Measurements from ENCODE around the gene SDHB.

SDHB gene

DNA sequence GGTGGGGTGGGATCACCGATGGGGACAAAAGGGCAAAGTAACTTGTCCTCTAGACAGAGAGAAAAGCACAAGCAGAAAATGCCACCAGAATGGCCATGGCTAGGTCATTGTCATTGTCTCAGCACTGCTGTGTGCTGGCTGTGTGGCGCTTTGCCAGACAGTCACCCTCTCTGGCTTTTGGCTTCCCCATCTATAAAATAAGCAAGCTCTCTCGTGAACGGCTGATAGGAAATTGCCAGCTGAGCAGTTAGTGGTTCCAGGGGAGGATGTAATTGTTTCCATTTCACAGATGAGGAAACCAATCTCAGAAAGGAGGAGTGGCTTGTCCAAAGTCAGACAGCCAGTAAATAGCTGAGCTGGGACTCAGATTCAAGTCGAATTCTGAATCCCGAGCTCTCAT lies 32.9 kb upstream of the SDHB start:
- H3K27ac ChIP-seq = no peak overlapping the region

DNA sequence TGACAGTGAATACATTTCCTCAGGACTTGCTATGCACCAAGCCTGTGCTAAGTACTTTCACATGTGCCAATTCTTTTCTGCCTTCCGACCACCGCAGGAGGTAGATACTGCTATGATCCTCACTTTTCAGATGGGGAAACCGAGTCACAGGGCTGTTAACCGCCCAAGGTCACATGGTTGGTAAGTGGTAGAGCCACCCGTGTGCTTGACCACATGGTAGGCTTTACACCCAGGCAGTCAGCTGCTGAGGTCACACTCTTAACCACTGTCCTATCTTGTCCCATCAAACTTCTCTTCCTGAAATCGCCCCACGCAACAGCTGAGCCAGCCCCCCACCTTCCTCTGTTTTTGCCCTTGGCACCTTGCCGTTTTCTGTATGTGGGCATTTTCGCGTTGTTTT lies 31.0 kb upstream of the SDHB start:
- H3K27ac ChIP-seq = no peak overlapping the region
- TF ChIP-seq, protein P1, sequence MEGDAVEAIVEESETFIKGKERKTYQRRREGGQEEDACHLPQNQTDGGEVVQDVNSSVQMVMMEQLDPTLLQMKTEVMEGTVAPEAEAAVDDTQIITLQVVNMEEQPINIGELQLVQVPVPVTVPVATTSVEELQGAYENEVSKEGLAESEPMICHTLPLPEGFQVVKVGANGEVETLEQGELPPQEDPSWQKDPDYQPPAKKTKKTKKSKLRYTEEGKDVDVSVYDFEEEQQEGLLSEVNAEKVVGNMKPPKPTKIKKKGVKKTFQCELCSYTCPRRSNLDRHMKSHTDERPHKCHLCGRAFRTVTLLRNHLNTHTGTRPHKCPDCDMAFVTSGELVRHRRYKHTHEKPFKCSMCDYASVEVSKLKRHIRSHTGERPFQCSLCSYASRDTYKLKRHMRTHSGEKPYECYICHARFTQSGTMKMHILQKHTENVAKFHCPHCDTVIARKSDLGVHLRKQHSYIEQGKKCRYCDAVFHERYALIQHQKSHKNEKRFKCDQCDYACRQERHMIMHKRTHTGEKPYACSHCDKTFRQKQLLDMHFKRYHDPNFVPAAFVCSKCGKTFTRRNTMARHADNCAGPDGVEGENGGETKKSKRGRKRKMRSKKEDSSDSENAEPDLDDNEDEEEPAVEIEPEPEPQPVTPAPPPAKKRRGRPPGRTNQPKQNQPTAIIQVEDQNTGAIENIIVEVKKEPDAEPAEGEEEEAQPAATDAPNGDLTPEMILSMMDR (IDR thresholded peaks at IDR 0.05) = no peak
- DNase-seq (ENCODE audit: low spot score) = no peak
- H3K4me3 ChIP-seq = no peak overlapping the region

More for the DNA sequence above, 32.9 kb upstream of the SDHB start:
- no peak overlapping the region for H3K4me3 ChIP-seq
- TF ChIP-seq, protein P1 (IDR thresholded peaks at IDR 0.05) = no peak
- no peak for DNase-seq (ENCODE audit: low spot score)

DNA sequence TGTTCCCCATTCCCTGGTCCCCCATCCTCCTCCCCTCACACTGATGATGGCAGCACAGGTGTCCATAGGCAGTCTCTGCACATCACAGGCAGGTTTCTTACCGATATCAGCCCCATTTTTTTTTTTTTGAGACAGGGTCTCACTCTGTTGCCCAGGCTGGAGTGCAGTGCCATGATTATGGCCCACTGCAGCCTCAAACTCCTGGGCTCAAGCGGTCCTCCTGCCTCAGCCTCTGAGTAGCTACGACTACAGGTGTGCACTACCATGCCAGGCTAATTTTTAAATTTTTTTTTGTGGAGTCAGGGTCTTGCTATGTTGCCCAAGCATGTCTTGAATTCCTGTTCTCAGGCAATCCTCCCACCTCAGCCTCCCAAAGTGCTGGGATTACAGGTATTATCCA lies 28.9 kb upstream of the SDHB start:
- DNase-seq (ENCODE audit: low spot score) = no peak
- TF ChIP-seq, protein P1 (IDR thresholded peaks at IDR 0.05) = no peak
- Histone ChIP-seq H3K27ac (no peak overlapping the region), H3K4me3 (no peak overlapping the region)

DNA sequence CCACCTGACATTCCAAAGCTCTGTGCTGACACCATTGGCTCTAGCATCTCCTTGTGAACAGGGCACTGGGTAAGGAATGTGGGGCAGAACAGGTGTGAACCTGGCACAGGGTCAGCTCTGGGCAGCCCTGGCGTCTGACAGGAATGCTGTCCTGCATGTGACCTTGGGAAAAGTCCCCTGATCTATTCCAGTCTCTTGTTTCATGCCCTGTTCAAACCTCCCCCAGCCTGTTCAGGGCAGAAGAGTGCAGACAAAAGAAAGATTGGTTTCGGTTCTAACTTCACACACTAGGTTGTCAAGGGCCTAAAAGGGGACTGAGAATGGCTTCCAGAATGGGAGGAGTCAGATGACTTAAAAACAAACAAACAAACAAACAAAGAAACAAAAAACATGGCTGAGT lies 27.6 kb upstream of the SDHB start:
- TF ChIP-seq, protein P1 (IDR thresholded peaks at IDR 0.05) = no peak
- Histone ChIP-seq H3K4me3 (no peak overlapping the region), H3K27ac (no peak overlapping the region)
- no peak for DNase-seq (ENCODE audit: low spot score)

DNA sequence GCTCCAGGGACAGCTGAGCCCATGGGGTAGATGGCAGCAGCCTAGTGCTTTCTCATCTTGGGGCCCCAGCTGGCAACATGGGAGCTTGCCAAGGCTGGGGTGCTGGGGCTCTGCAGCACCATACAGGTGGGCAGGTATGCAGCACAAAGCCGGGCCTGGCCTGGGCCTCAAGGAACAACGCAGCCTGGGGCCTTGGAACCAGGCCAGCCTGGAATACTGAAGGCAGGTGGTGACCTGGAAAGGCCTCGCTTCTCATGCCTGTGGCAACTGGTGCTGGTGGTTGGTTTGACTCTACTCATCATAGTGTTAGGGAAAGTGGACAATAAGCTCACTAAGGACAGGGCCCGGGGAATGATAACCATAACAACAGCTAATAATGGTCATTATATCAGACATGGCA lies 27.0 kb upstream of the SDHB start:
- H3K27ac ChIP-seq = no peak overlapping the region
- TF ChIP-seq, protein P1 (IDR thresholded peaks at IDR 0.05) = no peak
- no peak overlapping the region for H3K4me3 ChIP-seq
- no peak for DNase-seq (ENCODE audit: low spot score)

DNA sequence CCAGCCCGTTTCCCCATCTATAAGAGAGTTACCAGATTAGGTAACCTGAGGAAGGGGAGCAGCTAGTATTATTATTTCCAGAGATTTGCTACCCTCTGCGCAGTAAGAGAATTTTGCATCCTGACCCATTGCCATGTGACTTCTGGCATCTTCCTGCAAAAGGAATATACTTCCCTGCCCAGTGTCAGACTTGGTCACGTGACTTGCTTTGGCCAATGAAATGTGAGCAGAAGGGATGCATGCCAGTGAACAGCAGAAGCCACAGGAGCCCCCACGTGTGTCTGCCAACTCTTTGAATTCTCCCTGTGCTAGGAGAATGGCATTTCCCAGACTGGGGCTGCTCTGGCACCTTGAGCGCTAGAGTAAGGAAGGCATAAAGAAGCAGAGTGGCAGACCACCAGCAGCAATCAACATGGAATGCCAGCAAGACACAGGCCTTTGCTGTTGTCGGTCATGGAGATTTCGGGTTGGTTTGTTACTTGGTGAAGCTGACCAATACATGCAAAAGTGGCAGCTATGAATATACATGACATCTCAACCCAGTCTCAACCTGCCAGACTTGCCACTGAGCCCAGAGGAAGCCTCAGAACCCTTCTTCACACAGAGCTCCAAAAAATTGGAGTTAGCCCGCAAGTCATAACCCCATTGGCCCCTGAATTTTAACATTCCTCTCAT lies 26.4 kb upstream of the SDHB start:
- no peak overlapping the region for H3K27ac ChIP-seq
- H3K4me3 ChIP-seq = no peak overlapping the region
- DNase-seq (ENCODE audit: low spot score) = no peak
- TF ChIP-seq, protein P1 (IDR thresholded peaks at IDR 0.05) = no peak

Data from coronary artery (tissue), 2 donors.